ENCODE results near the gene AFAP1L2.
"Not testable (repeated sequence)": the region's sequence is repeated elsewhere in the genome, so short reads cannot be mapped to it uniquely, and the experiment has no call there.

The AFAP1L2 gene

DNA sequence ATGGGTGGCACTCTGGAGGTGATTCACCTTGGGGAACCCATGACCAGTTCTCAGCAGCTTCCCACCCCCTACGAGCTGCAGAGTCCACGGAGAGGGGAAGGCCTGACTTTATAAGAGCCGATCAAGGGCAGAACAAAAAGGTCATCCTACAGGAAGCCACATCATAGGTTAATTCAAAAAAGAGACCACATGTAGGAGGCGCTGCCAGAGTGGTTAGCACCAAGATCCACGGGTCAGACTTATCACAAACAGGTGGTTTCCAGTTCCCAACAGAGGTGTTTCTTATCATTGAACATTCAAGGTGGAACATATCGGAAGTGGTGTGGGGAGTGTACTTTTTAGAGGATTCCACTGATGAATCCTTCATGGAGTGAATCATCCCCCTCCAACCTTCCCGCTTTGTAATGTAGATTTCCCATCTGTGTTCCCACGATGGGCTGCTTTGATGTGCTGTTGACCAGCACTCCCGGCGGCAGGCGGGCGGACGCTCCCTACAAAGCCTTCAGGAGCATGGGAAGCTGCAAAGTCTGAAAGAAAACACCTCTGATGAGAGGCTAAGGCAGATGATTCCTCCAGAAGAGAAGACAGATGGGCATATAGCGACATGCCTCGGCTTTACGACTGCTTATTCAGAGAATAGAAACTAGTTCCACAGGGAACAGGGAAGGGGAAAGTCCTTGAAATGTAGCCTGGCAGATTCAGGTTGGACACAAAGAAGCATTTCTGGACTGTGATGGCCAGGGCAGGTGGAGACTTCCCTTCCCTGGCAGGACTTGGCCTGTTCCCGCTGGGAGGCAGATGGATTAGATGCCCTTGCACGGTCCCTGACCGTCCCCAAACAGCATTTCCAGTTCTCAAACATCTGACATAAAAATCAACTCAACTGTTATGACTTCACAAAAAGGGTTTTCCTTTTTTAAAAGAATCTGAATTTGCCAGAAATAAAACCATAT, 66.5 kb downstream of the AFAP1L2 start:
- no peak overlapping the region for H3K4me3 ChIP-seq (ENCODE audit: low read length)
- TF ChIP-seq, protein P1, sequence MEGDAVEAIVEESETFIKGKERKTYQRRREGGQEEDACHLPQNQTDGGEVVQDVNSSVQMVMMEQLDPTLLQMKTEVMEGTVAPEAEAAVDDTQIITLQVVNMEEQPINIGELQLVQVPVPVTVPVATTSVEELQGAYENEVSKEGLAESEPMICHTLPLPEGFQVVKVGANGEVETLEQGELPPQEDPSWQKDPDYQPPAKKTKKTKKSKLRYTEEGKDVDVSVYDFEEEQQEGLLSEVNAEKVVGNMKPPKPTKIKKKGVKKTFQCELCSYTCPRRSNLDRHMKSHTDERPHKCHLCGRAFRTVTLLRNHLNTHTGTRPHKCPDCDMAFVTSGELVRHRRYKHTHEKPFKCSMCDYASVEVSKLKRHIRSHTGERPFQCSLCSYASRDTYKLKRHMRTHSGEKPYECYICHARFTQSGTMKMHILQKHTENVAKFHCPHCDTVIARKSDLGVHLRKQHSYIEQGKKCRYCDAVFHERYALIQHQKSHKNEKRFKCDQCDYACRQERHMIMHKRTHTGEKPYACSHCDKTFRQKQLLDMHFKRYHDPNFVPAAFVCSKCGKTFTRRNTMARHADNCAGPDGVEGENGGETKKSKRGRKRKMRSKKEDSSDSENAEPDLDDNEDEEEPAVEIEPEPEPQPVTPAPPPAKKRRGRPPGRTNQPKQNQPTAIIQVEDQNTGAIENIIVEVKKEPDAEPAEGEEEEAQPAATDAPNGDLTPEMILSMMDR (conservative IDR thresholded peaks at IDR 0.05; ENCODE audit: low read depth, low read length) = no peak
- DNase-seq (ENCODE audit: low read depth) = no peak

DNA sequence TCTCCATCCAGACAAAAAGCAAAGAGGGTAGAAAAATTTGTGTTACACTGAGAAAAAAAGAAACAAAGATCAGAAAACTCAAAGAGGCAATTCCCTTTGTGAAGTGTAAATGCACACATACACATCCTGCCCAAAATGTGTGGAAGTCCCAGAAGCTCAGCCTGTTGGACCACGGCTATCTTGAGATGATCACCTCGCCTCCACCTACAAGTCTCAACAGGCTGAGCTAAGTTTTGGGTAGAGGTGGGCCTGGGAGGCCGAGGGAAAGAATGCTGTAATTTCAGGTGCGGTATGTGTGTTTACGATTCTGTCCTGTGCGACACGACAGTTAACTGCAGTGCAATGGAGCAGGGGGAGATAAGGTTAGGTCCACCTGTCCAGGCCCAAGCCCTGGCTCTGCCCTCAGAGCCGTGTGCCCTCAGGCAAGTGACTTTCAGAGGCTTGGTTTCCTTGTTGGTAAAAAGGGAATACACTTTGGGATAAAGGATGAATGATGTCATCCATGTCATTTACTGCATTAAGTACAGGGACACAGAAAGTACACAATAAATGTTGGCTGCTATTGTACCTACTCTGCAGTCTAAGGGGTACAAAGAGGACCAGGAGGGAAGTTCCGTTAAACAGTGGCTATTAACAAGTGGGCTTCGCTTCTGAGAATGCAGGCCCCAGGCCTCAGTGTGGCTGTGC, 67.3 kb downstream of the AFAP1L2 start:
- H3K4me3 ChIP-seq (ENCODE audit: low read length) = no peak overlapping the region
- TF ChIP-seq, protein P1 (conservative IDR thresholded peaks at IDR 0.05; ENCODE audit: low read depth, low read length) = no peak
- DNase-seq (ENCODE audit: low read depth) = no peak

DNA sequence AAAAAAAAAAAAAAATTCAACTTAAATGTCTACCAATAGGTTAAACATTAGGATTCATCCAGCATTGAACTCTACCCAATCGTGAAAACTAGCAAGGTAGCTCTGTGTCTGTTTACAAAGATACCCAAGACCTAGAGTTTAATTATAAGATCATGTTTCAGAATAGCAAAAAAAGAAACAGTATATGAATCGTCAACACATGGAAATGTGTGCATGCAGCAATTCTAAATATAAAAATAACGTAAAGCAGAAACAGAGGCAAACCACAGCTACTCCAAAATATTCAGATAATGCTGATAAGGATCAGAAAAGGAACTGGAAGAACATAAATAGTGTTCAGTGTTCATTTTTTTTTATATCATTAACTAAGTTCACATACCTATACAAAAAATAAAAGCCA, 68.7 kb downstream of the AFAP1L2 start:
- no peak overlapping the region for H3K4me3 ChIP-seq (ENCODE audit: low read length)
- TF ChIP-seq, protein P1 (conservative IDR thresholded peaks at IDR 0.05; ENCODE audit: low read depth, low read length) = no peak
- DNase-seq (ENCODE audit: low read depth) = no peak

DNA sequence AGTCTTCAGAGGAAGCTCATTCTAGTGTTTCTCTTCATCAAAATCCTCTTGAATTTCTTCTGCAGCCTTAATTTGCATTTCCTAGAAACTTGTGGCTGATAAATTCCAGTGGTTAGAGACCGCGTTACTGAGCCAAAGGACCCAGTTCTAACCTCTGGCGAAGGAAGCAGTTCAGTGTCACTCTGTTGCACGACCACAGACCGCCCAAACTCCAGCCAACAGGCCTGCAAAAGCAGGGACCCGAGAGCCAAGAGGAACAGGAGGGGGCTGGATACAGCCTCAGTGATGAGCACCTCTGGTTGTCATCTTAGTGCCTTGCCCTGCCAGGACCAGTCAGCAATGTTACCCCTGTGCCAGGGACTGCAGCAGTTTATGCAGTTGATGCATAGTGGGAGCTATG, 70.0 kb downstream of the AFAP1L2 start:
- TF ChIP-seq, protein P1 (conservative IDR thresholded peaks at IDR 0.05; ENCODE audit: low read depth, low read length) = no peak
- H3K4me3 ChIP-seq (ENCODE audit: low read length) = no peak overlapping the region
- no peak for DNase-seq (ENCODE audit: low read depth)

DNA sequence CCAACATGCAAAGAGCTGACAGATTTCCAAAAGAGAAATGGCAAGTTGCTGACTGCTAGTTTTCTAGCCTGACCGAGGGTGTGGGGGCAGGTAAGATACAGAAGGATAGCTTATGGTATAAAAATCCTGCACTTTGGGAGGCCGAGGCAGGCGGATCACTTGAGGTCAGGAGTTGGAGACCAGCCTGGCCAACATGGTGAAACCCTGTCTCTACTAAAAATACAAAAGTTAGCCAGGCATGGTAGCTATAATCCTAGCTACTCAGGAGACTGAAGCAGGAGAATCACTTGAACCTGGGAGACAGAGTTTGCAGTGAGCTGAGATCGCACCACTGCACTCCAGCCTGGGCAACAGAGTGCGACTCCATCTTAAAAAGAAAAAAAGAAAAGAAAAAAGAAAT, 70.9 kb downstream of the AFAP1L2 start:
- not testable (repeated sequence) for H3K4me3 ChIP-seq (ENCODE audit: low read length); DNase-seq (ENCODE audit: low read depth)

DNA sequence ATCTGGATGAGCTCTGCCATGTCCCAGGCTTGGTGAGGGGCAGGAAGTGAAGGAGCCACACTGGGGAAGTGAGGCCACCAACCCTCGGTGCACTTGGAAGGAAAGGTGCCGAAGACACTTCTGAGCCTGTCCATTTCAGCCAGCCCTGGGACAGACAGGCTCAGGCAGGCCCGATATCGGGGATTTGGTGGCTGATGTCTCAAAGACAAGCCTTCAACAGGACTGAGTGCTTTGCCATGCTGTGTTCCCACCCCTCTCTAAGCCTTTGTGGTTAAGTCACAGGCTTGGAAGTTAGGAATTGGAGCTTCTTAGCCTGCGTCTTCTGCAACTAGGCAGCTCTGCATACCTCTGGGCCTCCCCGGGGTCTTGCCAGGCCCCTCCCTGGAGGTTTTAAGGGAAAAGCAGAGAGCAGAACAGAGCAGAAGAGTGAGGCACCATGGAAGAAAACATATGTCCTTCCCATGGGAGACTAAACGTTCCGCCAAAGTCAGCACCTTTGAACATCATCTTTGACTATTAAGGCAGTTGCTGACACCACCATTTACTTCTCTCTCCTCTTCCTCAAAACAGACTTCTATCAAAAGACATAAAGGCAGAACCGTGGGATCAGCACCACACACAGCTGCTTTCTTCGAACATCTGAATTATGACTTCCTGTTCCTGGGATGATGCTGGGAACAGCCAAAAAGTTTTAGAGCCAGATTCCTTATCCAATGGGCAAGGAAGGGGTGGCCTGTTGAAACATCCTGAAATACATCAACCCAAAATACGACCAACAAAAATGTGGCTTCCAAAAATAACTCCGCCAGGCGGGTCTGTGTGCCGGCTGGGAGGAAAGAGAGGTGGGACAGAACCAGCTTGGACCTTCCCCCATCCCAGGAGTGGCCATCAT, 71.8 kb downstream of the AFAP1L2 start:
- no peak for DNase-seq (ENCODE audit: low read depth)
- TF ChIP-seq, protein P1 (conservative IDR thresholded peaks at IDR 0.05; ENCODE audit: low read depth, low read length) = no peak

More for the DNA sequence above, 71.8 kb downstream of the AFAP1L2 start:
- no peak overlapping the region for H3K4me3 ChIP-seq (ENCODE audit: low read length)
